Measurements from ENCODE around the gene SLC2A3. TPM values are rescaled to one million over a fixed set of nuclear protein-coding genes. Genes with fewer than 3 reads are reported as not detected.

SLC2A3 gene
- total and polyA plus RNA-seq, 2 of the 13 experiments (the other 11 are each of a cell fraction or from before 2014, with no cell fraction given): 39.3 to 580 TPM

DNA sequence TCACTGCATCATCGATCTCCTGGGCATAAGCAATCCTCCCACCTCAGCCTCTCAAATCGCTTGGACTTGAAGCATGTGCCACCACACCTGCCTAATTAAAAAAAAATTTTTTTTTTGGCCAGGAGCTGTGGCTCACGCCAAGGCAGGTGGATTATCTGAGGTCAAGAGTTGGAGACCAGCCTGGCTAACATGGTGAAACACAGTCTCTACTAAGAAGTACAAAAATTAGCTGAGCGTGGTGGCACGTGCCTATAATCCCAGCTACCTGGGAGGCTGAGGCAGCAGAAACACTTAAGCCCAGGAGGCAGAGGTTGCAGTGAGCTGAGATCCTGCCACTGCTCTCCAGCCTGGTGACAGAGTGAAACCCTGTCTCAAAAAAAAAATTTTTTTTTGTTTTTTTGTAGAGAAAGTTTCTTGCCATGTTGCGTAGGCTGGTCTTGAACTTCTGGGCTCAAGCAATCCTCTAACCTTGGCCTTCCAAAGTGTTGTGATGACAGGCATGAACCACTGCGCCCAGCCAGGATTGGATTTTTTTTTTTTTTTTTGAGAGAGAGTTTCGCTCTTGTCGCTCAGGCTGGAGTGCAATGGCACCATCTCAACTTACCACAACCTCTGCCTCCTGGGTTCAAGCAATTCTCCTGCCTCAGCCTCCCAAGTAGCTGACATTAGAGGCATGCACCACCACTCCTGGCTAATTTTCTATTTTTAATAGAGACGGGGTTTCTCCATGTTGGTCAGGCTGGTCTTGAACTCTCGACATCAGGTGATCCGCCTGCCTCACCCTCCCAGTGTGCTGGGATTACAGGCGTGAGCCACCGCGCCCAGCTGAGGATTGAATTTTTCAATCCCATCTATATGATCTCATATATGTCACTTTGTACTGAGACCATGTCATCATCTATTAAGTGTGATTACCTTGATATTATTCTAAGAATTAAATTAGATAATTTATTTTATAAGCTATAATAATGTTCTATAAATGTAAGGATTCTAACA is 12.4 kb downstream of the SLC2A3 start:
- no peak overlapping the region for H3K4me3 ChIP-seq (replicated peaks in 1 of 3; ENCODE audit: insufficient read depth in 1 of 3, low read depth in 2 of 3, low read length in 3 of 3)
- no peak overlapping the region for H2AFZ ChIP-seq (ENCODE audit: low read length)
- ChIA-PET POLR2A (no interaction called here), CTCF (ENCODE audit: low intra/inter-chr PET ratio, low total read pairs) (no interaction called here)
- H3K9me3 ChIP-seq (ENCODE audit: low read length): no peaks in the 10 kb centered on the region
- H3K4me1 ChIP-seq (ENCODE audit: insufficient read depth, low read length): peaks cover 80% of the 10 kb centered on the region
- H4K20me1 ChIP-seq (ENCODE audit: insufficient read depth, low read length): peaks cover 20% of the 10 kb centered on the region
- H3K4me2 ChIP-seq (ENCODE audit: low read depth, low read length): no peak overlapping the region
- DNase-seq (ENCODE audit: low spot score): no peak
- H3K27me3 ChIP-seq (ENCODE audit: control insufficient read depth in 1 of 2, insufficient read depth in 2 of 2, low read length in 2 of 2): no peaks in the 10 kb centered on the region
- no TSS peak for BruUV-seq (replicated peaks)
- 97% methylated on average over 15 of the region's 15 CpGs for WGBS (ENCODE audit: low lambda C conversion rate)
- peaks cover 21 to 61% of the 10 kb centered on the region in 2 experiments for H3K36me3 ChIP-seq (replicated peaks in 1 of 2; ENCODE audit: control insufficient read depth in 1 of 2, insufficient read depth in 2 of 2, low read length in 2 of 2)
- no peaks in the 10 kb centered on the region for H3K79me2 ChIP-seq (ENCODE audit: insufficient read depth, low read length)
- intact Hi-C loops (cut with micrococcal nuclease; ENCODE audit: unreplicated experiment): no loop called here
- ATAC-seq: no peak
- TF ChIP-seq CHD2 (IDR thresholded peaks at IDR 0.05; ENCODE audit: low read depth, low read length) (no peak), ZNF775 (CRISPR knock-in tag; IDR thresholded peaks at IDR 0.05; ENCODE audit: borderline replicate concordance) (no peak), HCFC1 (IDR thresholded peaks at IDR 0.05; ENCODE audit: low read depth, low read length) (no peak), DMAP1 (CRISPR knock-in tag; IDR thresholded peaks at IDR 0.05) (no peak), ZNF317 (CRISPR knock-in tag; IDR thresholded peaks at IDR 0.05) (no peak), MEF2D (CRISPR knock-in tag; IDR thresholded peaks at IDR 0.05) (no peak), RELA (CRISPR knock-in tag; IDR thresholded peaks at IDR 0.05) (no peak), ZNF292 (CRISPR knock-in tag; IDR thresholded peaks at IDR 0.05; ENCODE audit: borderline replicate concordance, low read depth) (no peak), ZNF143 (CRISPR knock-in tag; IDR thresholded peaks at IDR 0.05) (no peak), ZNF451 (CRISPR knock-in tag; IDR thresholded peaks at IDR 0.05) (no peak), ZBTB7A (CRISPR knock-in tag; IDR thresholded peaks at IDR 0.05) (no peak)
- TF ChIP-seq, protein P1, sequence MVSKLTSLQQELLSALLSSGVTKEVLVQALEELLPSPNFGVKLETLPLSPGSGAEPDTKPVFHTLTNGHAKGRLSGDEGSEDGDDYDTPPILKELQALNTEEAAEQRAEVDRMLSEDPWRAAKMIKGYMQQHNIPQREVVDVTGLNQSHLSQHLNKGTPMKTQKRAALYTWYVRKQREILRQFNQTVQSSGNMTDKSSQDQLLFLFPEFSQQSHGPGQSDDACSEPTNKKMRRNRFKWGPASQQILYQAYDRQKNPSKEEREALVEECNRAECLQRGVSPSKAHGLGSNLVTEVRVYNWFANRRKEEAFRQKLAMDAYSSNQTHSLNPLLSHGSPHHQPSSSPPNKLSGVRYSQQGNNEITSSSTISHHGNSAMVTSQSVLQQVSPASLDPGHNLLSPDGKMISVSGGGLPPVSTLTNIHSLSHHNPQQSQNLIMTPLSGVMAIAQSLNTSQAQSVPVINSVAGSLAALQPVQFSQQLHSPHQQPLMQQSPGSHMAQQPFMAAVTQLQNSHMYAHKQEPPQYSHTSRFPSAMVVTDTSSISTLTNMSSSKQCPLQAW (CRISPR knock-in tag; IDR thresholded peaks at IDR 0.05): no peak
- no peak for FAIRE-seq
- H3K27ac ChIP-seq (ENCODE audit: extremely low read length, insufficient read depth, low read length): no peak overlapping the region
- H3K9ac ChIP-seq (ENCODE audit: insufficient read depth, low read depth, low read length): no peak overlapping the region
- in situ Hi-C loops (cut with HindIII; ENCODE audit: extremely low pct_ligation_motif_present, low pct_unique_long_range_greater_than_20kb): no loop called here
